GM18520 (cell line): ENCODE results near the gene CALR3.
"Not testable (repeated sequence)": the region's sequence is repeated elsewhere in the genome, so short reads cannot be mapped to it uniquely, and the experiment has no call there.

Experiments used
- ATAC-seq: cut with Tn5 transposase; IDR thresholded peaks from one replicate; pipeline ENCODE4 v1.9.1; 2021; ENCODE audit not compliant: unreplicated experiment

CALR3 gene

GRCh38 chr19:16524991-16525734, 29.2 kb upstream of the CALR3 start:
- ATAC-seq, result no peak

GRCh38 chr19:16522559-16523377, 26.8 kb upstream of the CALR3 start:
- no peak for ATAC-seq

- ATAC-seq, result no peak
These were observed 25.8 kb upstream of the CALR3 start for GRCh38 chr19:16521715-16522289.

- ATAC-seq, result no peak
These were observed 25.1 kb upstream of the CALR3 start for GRCh38 chr19:16520986-16521624.

- ATAC-seq, result no peak
These were observed 24.4 kb upstream of the CALR3 start for GRCh38 chr19:16520074-16520973.

GRCh38 chr19:16519230-16519687, 23.3 kb upstream of the CALR3 start:
- ATAC-seq, result no peak

- no peak for ATAC-seq
These were observed 22.7 kb upstream of the CALR3 start for GRCh38 chr19:16518483-16519229.

- ATAC-seq, result no peak
These were observed 22.1 kb upstream of the CALR3 start for GRCh38 chr19:16518061-16518460.

- ATAC-seq, result no peak
These were observed 21.1 kb upstream of the CALR3 start for GRCh38 chr19:16516923-16517610.

GRCh38 chr19:16516381-16516780, 20.4 kb upstream of the CALR3 start:
- ATAC-seq, result no peak

GRCh38 chr19:16514383-16515019, 18.5 kb upstream of the CALR3 start:
- no peak for ATAC-seq

GRCh38 chr19:16512611-16513010, 16.6 kb upstream of the CALR3 start:
- ATAC-seq, result not testable (repeated sequence)

- ATAC-seq, result no peak
These were observed 13.4 kb upstream of the CALR3 start for GRCh38 chr19:16509141-16510061.

GRCh38 chr19:16508546-16508945, 12.6 kb upstream of the CALR3 start:
- no peak for ATAC-seq

- ATAC-seq, result no peak
These were observed 11.0 kb upstream of the CALR3 start for GRCh38 chr19:16506961-16507360.

GRCh38 chr19:16506161-16506560, 10.2 kb upstream of the CALR3 start:
- ATAC-seq, result not testable (repeated sequence)

- no peak for ATAC-seq
These were observed 8.3 kb upstream of the CALR3 start for GRCh38 chr19:16504271-16504670.
